Neural crest cell (in vitro differentiated cells): ENCODE data around the gene NOA1. TPM values are rescaled to one million over a fixed set of nuclear protein-coding genes. Genes with fewer than 3 reads are reported as not detected.
A peak's percentile ranks its signal among the peaks of the same experiment; 100 is the strongest.

Experiments used
- DNase-seq: peaks from one replicate; pipeline ENCODE4 v3.0.0; 2021; ENCODE audit warnings: low read depth, mixed read lengths, low spot score
- H3K27ac Mint-ChIP-seq: one replicate; pipeline ENCODE4 v1.8.0; 2021; ENCODE audit warnings: mild to moderate bottlenecking, mixed read lengths; ENCODE audit not compliant: unreplicated experiment
- H3K27me3 Mint-ChIP-seq: 2 replicates; pipeline ENCODE4 v1.8.0; 2021; ENCODE audit warnings: low read depth, mild to moderate bottlenecking, mixed read lengths
- H3K36me3 Mint-ChIP-seq: 2 replicates; pipeline ENCODE4 v1.8.0; 2021; ENCODE audit warnings: low read depth, mild to moderate bottlenecking, mixed read lengths
- H3K4me1 Mint-ChIP-seq: 2 replicates; pipeline ENCODE4 v1.8.0; 2021; ENCODE audit warnings: mixed read lengths
- H3K4me3 Mint-ChIP-seq: one replicate; pipeline ENCODE4 v1.8.0; 2021; ENCODE audit warnings: mild to moderate bottlenecking, mixed read lengths
- H3K9me3 Mint-ChIP-seq: 2 replicates; pipeline ENCODE4 v1.8.0; 2021; ENCODE audit warnings: mixed read lengths
- total RNA-seq: library from RNA; stranded (reverse); gene quantifications from 2 replicates; pipeline ENCODE4 v1.2.1, GENCODE V29; 2021
- TF ChIP-seq, protein P1 (sequence below): fragments of 200-600 bp; sonication (generic); conservative IDR thresholded peaks from 2 replicates; pipeline ENCODE4 v1.5.0; 2021; ENCODE audit warnings: antibody characterized with exemption, mild to moderate bottlenecking

The NOA1 gene
- total RNA-seq, 1 donor from 2014 or later: 17.3 TPM

GRCh38 chr4:56981795-56982201, 4.4 kb upstream of the NOA1 start:
- Mint-ChIP-seq H3K27me3 (peaks cover 2% of the 10 kb centered on the region), H3K9me3 (no peaks in the 10 kb centered on the region), H3K27ac (no peak overlapping the region), H3K36me3 (peaks cover 3% of the 10 kb centered on the region), H3K4me3 (peak overlapping the region; percentile 100), H3K4me1 (peaks cover 46% of the 10 kb centered on the region)
- TF ChIP-seq, protein P1, sequence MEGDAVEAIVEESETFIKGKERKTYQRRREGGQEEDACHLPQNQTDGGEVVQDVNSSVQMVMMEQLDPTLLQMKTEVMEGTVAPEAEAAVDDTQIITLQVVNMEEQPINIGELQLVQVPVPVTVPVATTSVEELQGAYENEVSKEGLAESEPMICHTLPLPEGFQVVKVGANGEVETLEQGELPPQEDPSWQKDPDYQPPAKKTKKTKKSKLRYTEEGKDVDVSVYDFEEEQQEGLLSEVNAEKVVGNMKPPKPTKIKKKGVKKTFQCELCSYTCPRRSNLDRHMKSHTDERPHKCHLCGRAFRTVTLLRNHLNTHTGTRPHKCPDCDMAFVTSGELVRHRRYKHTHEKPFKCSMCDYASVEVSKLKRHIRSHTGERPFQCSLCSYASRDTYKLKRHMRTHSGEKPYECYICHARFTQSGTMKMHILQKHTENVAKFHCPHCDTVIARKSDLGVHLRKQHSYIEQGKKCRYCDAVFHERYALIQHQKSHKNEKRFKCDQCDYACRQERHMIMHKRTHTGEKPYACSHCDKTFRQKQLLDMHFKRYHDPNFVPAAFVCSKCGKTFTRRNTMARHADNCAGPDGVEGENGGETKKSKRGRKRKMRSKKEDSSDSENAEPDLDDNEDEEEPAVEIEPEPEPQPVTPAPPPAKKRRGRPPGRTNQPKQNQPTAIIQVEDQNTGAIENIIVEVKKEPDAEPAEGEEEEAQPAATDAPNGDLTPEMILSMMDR: no peak
- DNase-seq: no peak

- peak overlapping the region; percentile 100 for H3K4me3 Mint-ChIP-seq
- TF ChIP-seq, protein P1: no peak
- H3K36me3 Mint-ChIP-seq: peaks cover 2% of the 10 kb centered on the region
- H3K9me3 Mint-ChIP-seq: no peaks in the 10 kb centered on the region
- peak overlapping the region; percentile 87 for H3K27ac Mint-ChIP-seq
- peaks cover 54% of the 10 kb centered on the region for H3K4me1 Mint-ChIP-seq
- peaks cover 2% of the 10 kb centered on the region for H3K27me3 Mint-ChIP-seq
- peak; percentile 14 for DNase-seq
These were observed 2.1 kb upstream of the NOA1 start for GRCh38 chr4:56979421-56980072.

GRCh38 chr4:56978750-56979303, 1.4 kb upstream of the NOA1 start, which contains the start of gene POLR2B:
TSS of gene POLR2B (plus strand) at chr4:56978896. CDS start at chr4:56978986, 90 bp downstream.
- peak; percentile 95 for DNase-seq
- Mint-ChIP-seq H3K27me3 (peaks cover 2% of the 10 kb centered on the region), H3K4me1 (peaks cover 57% of the 10 kb centered on the region), H3K4me3 (peak within 1 kb of the TSS; percentile 100), H3K36me3 (peaks cover 5% of the 10 kb centered on the region), H3K9me3 (no peaks in the 10 kb centered on the region), H3K27ac (peak within 1 kb of the TSS; percentile 100)
- TF ChIP-seq, protein P1: no peak

DNA sequence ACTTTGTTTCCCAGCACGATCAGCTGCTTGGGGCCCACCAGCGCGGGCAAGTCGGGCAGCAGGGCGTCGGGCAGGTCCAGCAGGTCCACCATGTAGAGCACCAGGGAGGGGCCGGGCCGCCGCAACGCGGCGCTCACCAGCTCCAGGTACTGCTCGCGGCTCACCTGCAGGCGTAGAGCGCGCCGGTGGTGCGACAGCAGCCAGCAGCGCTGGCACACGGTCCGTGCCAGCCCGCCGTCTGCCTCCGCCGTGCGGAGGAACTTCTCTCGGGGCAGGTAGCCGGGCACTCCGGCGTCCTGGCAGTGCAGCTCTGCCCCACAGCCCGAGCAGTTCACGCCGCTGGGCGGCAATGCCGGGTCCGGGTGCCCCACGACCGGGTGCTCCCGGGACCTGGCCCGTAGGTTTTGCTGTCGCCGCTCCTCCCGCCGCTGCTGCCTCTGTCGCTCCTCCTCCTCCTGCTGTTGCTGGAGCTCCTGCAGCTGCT, 527 bp downstream of the NOA1 start:
- Mint-ChIP-seq H3K4me1 (peaks cover 51% of the 10 kb centered on the region), H3K9me3 (peaks cover 4% of the 10 kb centered on the region), H3K4me3 (peak overlapping the region; percentile 100), H3K36me3 (peaks cover 24% of the 10 kb centered on the region), H3K27ac (peak overlapping the region; percentile 96), H3K27me3 (peaks cover 2% of the 10 kb centered on the region)
- DNase-seq: peak; percentile 41
- TF ChIP-seq, protein P1: peak; percentile 24

DNA sequence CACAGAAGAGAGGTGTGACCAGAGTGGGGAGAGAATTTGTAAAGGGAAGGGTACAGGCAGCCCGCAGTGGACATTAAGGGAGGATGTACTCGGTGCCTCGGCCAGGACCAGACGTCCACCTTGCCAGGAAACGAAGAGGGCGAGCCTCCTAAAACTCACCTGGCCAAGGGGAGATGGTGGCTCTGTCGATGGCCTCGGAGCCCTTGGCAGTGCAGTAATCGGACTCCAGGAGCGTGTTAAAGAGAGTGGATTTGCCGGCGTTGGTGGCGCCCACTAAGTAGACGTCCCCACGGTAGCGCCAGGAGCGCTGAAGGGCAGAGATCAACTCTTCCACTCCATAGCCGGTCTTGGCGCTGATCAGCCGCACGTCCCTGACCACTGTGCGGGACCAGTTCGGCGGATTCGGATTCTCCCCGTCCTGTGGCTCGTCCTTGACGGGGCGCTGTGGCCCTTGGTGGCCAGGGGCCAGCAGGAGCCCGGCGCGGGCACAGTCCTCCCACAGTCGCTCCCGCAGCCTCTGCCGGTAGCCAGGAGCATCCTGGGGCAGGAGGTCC, 1.0 kb downstream of the NOA1 start:
- peaks cover 2% of the 10 kb centered on the region for H3K27me3 Mint-ChIP-seq
- peaks cover 45% of the 10 kb centered on the region for H3K4me1 Mint-ChIP-seq
- H3K36me3 Mint-ChIP-seq: peaks cover 27% of the 10 kb centered on the region
- DNase-seq: no peak
- peaks cover 4% of the 10 kb centered on the region for H3K9me3 Mint-ChIP-seq
- H3K27ac Mint-ChIP-seq: peak overlapping the region; percentile 43
- peak overlapping the region; percentile 100 for H3K4me3 Mint-ChIP-seq
- TF ChIP-seq, protein P1: no peak
